Pons (tissue), 1 donor: Measurements from ENCODE around the gene CEP131.

Source experiments
- DNase-seq: peaks from one replicate; pipeline ENCODE4 v3.0.0-alpha.2; 2016; ENCODE audit warnings: low spot score

The CEP131 gene

DNA sequence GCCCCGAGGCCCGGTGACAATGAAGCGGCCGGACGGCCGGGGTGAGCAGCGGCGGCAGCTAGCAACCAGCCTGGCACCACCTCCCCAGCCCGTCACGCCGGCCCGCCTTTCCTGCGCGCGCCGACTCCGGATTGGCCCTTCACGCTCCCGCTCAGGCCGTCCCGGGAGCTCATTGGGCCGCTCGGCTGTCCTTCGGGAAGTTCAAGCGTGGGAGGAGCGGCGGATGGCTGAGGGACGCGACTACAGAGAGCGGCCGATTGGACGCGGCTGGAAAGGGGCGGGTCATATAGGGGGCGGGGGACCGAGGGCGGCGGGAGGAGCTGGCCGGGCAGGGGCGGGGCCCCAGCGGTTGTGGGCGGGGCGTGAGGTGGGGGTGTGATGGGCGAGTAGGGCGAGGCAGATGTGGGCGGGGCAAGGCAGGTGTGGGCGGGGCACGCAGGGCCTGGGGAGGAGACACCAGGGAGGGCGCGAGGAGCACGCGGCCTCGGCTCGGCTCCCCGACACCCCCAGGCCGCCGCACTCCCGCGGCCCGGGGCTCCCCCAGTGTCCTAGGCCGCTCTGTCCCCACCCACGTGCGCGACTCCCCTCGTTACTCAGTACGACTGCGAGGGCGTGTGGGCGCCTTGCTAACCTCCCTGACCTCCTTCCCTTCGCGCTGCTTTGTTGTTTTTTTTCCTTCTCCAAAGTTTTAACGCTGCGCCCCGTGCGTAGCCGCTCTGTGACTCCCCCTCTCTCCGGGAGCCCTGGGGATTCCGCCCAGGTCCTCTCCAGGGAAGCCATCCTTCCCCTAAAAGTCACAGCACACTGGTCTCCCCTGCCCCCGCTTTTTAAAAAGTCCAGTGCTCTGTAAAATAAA is at the start of gene CEP131:
Gene CEP131 (minus strand): TSS at position 60 of the 856 bp plus-strand sequence. CDS start 2,909 bp downstream, outside the sequence.
- peak; percentile 97 for DNase-seq

- DNase-seq = no peak
Observed at GRCh38 chr17:81271226-81271625, 48.5 kb upstream of the CEP131 start.

DNA sequence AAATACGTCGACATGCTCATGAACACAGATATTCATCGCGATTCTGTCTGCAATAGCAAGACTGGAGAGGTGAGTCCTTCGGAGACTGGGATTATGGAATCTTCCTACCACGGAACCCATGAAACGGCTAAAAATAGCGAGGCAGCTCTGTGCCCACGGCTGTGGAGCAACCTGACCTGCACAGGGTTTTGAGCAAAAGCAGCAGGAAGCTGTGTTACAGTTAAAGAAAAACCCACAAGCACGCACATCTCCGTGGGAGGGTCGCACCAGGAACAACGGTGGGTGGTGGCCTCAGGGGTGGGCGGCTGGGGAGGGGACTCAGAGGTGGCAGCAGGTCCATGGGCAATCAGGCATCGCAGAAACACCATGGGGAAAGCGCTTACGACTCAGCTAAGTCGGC is 47.5 kb upstream of the CEP131 start:
- DNase-seq = no peak

- no peak for DNase-seq
Observed at GRCh38 chr17:81267390-81268067, 44.8 kb upstream of the CEP131 start.

- DNase-seq = no peak
Observed at GRCh38 chr17:81265576-81265975, 42.8 kb upstream of the CEP131 start.

- no peak for DNase-seq
Observed at GRCh38 chr17:81264640-81265039, 41.9 kb upstream of the CEP131 start.

DNA sequence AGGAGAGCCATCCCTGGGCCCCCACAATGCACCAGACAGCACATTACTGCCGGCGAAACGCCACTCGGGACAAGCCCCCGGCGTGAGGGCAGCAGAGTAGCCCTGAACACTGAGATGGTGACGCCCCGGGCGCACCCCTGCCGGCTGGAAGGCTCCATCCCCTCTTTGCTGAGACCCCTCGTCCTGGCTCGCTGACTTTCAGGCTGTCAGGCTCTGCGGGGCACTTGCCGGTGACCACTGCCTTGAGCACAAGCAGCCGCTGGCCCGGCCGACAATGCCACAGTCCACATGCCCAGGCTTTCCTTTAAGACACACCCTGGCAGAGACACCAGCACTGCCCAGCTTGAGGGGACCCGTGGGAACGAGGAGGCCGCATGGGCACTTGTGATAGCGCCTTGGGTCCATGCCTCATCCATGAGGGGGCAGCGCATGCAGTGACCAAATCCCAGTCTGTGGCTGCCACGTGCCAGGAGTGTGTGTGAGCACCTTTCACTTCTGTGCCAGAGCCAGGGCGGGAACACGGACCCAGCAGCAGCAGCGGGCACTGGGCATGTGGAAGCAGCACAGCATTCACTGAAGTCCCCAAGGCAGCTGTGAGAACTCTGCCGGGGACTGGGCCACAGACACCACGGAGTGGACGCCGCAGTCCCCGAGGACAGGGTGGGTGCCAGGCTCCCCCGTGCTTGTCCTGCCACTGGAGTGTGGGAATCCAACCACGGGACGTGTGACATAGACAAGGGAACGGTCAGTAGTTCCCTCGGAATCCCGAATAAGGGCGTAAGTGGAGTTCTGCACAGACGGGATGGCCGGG is 40.8 kb upstream of the CEP131 start:
- DNase-seq = no peak

DNA sequence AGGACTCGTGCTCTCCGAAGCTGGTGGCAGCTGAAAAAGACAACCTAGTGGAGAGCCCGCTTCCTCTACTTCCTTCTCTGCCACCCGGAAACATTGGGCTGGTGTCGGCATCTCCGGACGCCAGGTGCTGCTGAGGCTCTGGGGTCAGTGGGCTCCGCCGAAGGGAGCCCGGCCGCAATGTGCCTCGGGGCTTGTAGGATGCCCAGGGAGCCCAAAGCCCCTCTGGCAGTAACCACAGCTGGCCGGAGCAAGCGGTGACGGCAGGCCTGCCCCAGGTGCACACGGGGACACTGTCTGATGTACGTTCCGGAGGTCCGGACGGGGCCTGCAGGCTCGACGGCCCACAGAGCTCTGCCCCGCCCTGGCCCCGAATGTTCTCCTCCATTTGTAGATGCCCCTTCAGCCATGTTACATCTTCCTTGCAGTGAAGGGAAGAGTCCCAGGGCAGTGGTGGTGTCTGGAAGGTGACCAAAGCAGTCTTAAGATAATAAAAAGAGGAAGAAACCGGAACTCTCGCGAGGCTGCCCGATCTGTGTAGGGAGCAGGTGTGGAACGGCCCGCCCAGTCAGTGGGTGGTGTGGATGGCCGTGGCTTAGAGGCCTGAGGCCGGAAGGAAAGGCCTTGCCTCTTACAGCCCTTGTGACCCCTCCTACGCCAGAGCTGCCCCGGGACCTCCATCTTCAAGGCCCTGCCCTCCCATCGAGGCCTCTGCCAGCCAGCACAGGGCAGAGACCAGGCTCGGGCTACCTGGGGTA is 39.0 kb upstream of the CEP131 start:
- DNase-seq = no peak

- DNase-seq = no peak
Observed at GRCh38 chr17:81261096-81261495, 38.3 kb upstream of the CEP131 start.

GRCh38 chr17:81260641-81261040 is 37.9 kb upstream of the CEP131 start:
- no peak for DNase-seq

DNA sequence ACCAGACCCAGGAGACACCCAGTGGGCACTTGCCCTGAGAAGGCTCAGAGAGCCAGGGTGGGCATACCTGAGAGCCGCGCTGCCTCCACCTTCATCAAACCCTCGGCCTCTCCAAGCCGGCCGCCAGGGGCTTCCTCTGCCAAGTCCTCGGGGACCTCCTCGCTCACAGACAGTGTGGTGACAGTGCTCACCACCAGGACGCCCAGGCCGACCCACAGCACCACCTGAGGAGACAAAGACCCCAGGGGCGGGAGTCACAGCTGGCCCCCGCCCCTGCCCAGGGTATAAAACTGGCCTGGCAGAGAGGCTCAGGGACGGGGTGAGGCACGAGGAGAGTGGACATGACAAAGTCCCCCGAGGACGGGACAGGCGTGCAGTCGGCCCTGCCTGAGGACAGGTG is 37.4 kb upstream of the CEP131 start:
- DNase-seq = no peak

DNA sequence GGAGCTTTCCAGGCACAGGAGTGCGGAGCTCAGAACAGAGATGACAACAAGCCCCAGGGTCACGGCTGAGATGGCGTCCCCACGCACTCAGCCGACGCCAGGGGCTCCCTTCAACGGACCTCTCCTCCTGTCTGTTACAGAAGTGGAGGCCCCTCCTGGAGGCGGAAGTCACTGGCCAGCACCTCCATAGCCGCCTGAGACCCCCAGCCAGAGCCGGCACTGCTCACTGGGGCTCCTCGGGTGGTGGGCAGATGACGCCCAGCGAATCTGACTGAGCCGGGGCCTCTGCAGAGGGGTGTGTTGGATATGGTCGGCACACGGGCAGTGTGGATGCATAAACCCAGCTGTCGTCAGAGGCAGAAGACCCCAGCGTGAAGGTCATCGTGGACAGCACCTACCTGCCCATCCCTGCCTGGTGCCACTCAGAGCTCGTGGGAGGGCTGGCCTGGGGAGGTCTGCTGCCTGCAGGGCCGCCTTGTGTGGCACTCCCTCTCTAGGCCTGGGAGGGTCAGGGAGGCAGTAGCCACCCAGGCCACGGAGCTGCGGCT is 36.4 kb upstream of the CEP131 start:
- no peak for DNase-seq

DNA sequence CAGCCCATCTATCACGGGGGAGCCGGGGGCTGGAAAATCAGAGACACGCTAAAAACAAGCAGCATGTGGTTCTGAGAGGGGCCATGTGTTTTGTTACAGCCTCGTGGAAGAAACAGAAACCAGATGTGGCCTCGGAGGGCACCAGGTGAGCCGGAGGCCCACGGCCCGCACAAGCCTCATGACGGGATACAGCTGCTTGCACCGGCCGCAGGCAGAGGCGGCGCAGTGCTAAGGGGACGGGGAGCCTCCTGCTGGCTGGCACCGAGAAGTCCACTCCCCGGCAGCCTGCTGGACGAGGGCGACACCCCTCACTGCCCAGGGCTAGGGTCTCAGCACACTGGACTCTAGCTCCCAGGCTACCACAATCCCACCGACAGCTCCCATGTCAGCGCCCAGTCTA is 35.5 kb upstream of the CEP131 start:
- no peak for DNase-seq

GRCh38 chr17:81257533-81257932 is 34.8 kb upstream of the CEP131 start:
- DNase-seq = no peak

DNA sequence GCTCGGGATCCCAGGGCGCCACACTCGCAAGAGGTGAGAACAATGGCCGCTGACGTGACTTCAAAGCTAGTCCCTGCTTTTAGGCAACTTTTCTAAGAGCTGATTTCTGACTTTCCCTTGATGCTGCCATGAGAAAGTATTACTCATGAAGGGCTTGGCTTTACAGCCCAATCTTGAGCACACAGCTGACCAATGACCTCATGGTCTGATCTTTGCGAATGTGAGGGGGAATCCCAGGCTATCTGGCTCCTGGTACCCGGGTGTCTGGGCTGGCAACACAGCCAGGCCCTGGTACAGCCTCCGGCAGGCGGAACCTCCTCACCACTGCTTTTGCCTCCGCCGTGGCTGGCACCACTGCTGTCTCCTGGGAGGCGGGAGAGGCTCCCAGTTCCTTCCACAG is 33.9 kb upstream of the CEP131 start:
- no peak for DNase-seq

DNA sequence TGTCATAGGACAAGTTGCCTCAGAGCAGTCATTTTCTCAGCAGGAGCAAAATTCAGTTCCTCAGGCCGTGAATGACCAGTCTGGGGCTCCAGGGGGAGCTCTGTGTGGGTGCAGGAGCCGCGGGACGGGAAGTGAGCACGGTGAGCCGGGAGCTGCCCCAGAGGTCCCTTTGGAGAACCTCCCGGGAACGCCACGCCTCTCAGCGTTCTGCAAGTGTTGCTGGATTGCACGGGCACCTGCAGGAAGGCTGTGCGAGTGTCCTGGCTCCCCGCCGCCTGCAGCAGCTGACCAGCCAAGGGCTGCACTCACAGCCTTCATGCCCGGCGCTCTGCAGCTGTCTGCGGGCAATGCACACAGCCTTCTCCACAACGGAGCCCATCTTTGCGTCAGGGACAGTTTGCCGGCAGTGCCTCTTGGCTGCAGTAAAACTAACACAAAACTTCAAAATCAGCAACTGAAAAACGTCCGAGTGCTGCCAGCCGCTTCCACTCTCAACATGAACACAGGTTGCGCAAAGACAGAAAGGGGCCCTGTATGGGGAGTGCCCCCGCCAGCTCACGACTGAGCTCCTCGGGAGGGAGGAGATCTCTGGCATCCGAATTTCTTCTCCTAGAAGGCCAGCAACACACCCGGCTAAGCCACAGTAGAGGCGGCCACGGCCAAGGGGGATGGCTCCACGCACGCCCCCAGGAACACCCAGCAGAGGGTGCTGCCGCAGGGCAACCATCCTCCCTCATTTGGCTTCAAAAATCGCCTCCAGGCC is 32.4 kb upstream of the CEP131 start:
- no peak for DNase-seq

DNA sequence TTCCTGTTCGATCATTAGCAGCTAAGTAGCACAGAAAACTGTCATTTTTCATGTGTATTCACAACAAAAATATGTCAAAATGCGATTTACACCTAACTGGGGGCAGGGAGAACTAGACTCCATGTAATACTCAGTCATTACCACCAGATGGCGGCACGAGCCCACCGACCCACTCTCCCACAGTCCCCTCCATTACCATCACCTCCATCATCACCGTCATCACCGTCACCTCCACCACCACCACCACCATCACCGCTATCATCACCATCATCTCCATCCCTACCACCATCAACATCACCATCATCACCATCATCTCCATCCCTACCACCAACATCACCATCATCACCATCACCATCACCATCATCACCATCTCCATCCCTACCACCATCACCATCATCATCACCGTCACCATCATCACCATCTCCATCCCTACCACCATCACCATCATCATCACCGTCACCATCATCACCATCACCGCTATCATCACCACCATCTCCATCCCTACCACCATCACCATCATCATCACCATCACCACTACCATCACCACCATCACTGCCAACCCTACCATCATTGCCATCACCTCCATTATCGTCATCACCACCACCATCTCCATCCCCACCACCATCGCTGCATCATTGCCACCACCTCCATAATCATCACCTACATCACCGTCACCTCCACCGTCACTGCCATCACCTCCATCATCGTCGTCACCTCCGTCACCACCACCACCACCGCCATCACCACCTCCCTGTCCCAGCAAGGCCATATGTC is 30.8 kb upstream of the CEP131 start:
- peak; percentile 41 for DNase-seq

- DNase-seq = no peak
Observed at GRCh38 chr17:81252987-81253329, 30.2 kb upstream of the CEP131 start.

- DNase-seq = no peak
Observed at GRCh38 chr17:81252326-81252986, 29.7 kb upstream of the CEP131 start.
